Uterus (tissue), 4 donors: ENCODE measurements around the gene ENKUR. TPM values are rescaled to one million over a fixed set of nuclear protein-coding genes. Genes with fewer than 3 reads are reported as not detected.
A peak's percentile ranks its signal among the peaks of the same experiment; 100 is the strongest.

Source experiments
- DNase-seq, 2 donors: peaks; one replicate each; pipeline ENCODE4 v3.0.0-alpha.2; 2019 to 2020
- H3K27ac ChIP-seq, 2 donors: fragments of 200-600 bp; sonication (generic); 1 replicate in 1 of 2; 2 replicates in 1 of 2; pipeline ENCODE4 v1.5.1; 2016 to 2018
- H3K27me3 ChIP-seq, 2 donors: fragments of 200-600 bp; sonication (generic); one replicate each; pipeline ENCODE4 v1.5.1; 2018 to 2019; ENCODE audit warnings: control low read depth in 1 of 2
- H3K36me3 ChIP-seq, 2 donors: fragments of 200-600 bp; sonication (generic); one replicate each; pipeline ENCODE4 v1.5.1; 2019; ENCODE audit warnings: control low read depth in 1 of 2
- H3K4me1 ChIP-seq, 2 donors: fragments of 200-600 bp; sonication (generic); one replicate each; pipeline ENCODE4 v1.5.1; 2018 to 2019; ENCODE audit warnings: control low read depth in 1 of 2
- H3K4me3 ChIP-seq, 2 donors: fragments of 200-600 bp; sonication (generic); 1 replicate in 1 of 2; 2 replicates in 1 of 2; pipeline ENCODE4 v1.5.1; 2018 to 2019; ENCODE audit warnings: mild to moderate bottlenecking in 1 of 2
- H3K9me3 ChIP-seq, 2 donors: fragments of 200-600 bp; sonication (generic); one replicate each; pipeline ENCODE4 v1.5.1; 2019; ENCODE audit warnings: control low read depth in 1 of 2
- POLR2A ChIP-seq, 2 donors: fragments of 450-650 bp; IDR thresholded peaks; one replicate each; pipeline ENCODE4 v1.6.1; 2016; ENCODE audit warnings: antibody characterized with exemption in 2 of 2, mild to moderate bottlenecking in 1 of 2, moderate library complexity in 1 of 2
- intact Hi-C: fragments of 100-400 bp; cut with DNase I; formaldehyde crosslinking; loops from one replicate; pipeline ENCODE4 v1.15.1; 2023; ENCODE audit warnings: low total_unique reads
- total RNA-seq, 4 donors: library from RNA; depleted of rRNA in 3 of 4; stranded (reverse); fragments of >200 nt in 3 of 4; gene quantifications; one replicate each; pipeline versions ENCODE4 v1.1.0 to v1.2.4, GENCODE V29; 2014 to 2023
- TF ChIP-seq, protein P1 (sequence below), 4 experiments: fragments of 200-600 bp in 2 of 4; fragments of 450-650 bp in 2 of 4; sonication (generic) in 2 of 4; IDR thresholded peaks; one replicate each; pipeline ENCODE4 v1.5.1; 2016 to 2019; ENCODE audit warnings: antibody characterized with exemption in 4 of 4, mild to moderate bottlenecking in 2 of 4, moderate library complexity in 1 of 4
- donor health status: DM: yes; HTN: yes; CAD: no.

Gene ENKUR
- total RNA-seq, 4 donors from 2014 or later = 0.73 to 10.0 (median 2.3) TPM; not detected in 1

DNA sequence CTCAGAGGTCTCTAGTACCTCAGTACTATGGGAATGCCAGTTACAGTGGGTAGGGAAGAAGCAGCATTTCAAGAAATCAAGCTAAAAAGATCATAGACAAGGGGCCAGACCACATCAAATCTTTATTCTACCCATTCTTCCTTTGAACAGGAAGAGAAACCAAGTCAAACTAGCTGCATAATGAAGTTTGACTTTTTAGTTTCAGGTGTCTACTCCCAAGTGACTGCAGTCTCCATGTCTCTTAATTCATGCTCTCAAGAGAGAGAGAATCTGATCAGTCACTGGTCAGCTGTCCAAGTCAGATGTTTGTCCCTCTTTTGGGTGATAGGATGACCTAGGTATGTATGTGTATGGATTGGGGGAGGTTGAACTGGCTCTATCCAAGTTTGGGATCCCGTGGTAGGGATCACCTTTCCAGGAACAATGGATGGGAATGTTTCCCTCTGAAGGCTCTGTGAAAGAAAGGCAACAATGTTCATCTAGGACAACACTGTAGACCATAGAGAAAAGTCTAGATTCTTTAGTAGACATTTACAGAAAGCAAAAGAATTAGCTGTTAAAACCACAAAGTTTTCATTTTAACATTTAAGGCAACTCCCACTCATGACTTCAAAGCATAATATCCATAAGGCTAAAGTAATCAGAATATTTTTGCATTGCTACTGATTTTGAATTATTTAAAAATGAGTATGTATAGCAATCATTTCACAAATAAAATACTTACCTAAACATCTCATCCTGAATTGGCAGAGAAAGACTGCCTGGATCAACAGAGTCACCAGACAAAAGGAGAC is 33.4 kb downstream of the ENKUR start:
- Histone ChIP-seq H3K36me3 (no peaks in the 10 kb centered on the region), H3K27ac (peak overlapping the region in 1 of 2 donors; percentile 32), H3K27me3 (no peaks in the 10 kb centered on the region), H3K4me3 (no peak overlapping the region), H3K9me3 (no peaks in the 10 kb centered on the region), H3K4me1 (peaks cover 0 to 7% of the 10 kb centered on the region in 2 donors)
- no peak for TF ChIP-seq POLR2A (IDR thresholded peaks at IDR 0.05)
- TF ChIP-seq, protein P1, sequence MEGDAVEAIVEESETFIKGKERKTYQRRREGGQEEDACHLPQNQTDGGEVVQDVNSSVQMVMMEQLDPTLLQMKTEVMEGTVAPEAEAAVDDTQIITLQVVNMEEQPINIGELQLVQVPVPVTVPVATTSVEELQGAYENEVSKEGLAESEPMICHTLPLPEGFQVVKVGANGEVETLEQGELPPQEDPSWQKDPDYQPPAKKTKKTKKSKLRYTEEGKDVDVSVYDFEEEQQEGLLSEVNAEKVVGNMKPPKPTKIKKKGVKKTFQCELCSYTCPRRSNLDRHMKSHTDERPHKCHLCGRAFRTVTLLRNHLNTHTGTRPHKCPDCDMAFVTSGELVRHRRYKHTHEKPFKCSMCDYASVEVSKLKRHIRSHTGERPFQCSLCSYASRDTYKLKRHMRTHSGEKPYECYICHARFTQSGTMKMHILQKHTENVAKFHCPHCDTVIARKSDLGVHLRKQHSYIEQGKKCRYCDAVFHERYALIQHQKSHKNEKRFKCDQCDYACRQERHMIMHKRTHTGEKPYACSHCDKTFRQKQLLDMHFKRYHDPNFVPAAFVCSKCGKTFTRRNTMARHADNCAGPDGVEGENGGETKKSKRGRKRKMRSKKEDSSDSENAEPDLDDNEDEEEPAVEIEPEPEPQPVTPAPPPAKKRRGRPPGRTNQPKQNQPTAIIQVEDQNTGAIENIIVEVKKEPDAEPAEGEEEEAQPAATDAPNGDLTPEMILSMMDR (IDR thresholded peaks at IDR 0.05) = no peak
- intact Hi-C loops = no loop called here
- no peak for DNase-seq

DNA sequence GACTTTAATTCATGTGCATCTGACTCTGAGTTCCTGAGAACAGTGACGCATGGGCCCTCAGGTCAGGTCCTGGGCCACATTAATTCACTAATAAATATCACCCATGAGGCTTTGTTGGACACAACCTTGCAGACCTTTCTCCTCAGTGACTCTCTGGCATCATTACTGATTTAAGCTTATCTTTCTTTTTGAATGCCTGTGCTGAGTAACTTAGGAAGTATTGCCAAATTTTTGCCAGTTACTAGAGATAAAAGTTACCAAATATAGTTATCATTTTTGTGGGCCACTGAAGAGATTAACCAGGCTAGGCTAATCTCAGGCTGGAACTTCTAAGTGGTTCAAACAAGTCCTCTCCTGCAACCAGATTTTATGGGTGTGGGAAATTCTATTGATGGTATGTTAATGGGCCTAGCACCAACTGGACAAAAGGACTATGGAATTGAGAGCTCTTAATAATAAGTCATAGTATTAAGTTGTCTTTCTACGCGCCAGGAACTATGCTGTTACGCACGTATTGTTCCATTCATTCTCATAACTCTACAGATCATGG is 34.7 kb downstream of the ENKUR start:
- DNase-seq = peak; percentile 64 to 69
- H3K36me3 ChIP-seq = no peaks in the 10 kb centered on the region
- no peaks in the 10 kb centered on the region for H3K27me3 ChIP-seq
- peaks cover 0 to 7% of the 10 kb centered on the region in 2 donors for H3K4me1 ChIP-seq
- H3K27ac ChIP-seq = peak overlapping the region in 1 of 2 donors; percentile 60
- TF ChIP-seq POLR2A (IDR thresholded peaks at IDR 0.05) = no peak
- TF ChIP-seq, protein P1 (IDR thresholded peaks at IDR 0.05) = no peak
- H3K4me3 ChIP-seq = no peak overlapping the region
- no peaks in the 10 kb centered on the region for H3K9me3 ChIP-seq
- intact Hi-C loops = no loop called here

DNA sequence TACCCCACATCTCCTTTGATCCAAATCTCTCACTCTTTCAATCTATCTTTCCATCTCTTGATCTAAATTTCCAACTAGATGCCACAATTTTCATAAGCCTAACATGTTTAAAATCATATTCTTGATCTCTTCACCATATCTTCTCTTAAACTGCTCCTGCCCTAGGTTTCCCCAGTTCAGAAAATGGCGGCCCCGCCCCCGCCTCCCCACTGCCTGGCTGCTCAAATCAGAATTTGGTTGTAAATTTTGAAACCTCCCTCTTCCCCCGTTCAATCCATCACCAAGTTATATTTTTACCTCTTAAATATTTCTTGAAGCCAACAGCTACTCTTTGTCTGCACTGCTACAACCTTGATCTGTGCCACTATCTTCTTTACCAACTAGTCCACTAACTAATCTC is 36.3 kb downstream of the ENKUR start:
- H3K27ac ChIP-seq = peak overlapping the region; percentile 6 to 38
- H3K36me3 ChIP-seq = no peaks in the 10 kb centered on the region
- no peaks in the 10 kb centered on the region for H3K9me3 ChIP-seq
- intact Hi-C loops = no loop called here
- no peaks in the 10 kb centered on the region for H3K27me3 ChIP-seq
- H3K4me1 ChIP-seq = peaks cover 0 to 7% of the 10 kb centered on the region in 2 donors
- no peak for TF ChIP-seq POLR2A (IDR thresholded peaks at IDR 0.05)
- TF ChIP-seq, protein P1 (IDR thresholded peaks at IDR 0.05) = no peak
- no peak for DNase-seq
- no peak overlapping the region for H3K4me3 ChIP-seq

DNA sequence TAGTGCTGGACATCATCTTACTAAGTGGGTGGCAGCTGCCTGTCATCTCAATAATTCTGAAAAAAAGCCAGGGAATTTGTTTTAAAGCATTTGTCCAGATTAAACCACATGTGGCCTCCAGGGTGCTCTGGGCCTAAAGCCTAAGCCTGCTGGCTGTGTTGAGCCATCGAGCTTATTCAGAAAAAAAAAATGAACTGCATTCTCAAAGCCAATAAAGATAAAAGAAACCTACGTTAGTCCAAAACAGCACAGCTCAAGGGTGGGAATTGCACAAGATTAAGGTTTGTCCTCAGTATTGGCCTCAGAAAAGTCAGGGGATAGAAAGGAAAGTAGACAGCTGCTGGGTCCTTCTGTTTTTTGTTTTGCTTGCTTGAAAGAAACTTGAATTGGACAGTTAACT is 41.0 kb downstream of the ENKUR start:
- DNase-seq = peak; percentile 50 to 62
- no peaks in the 10 kb centered on the region for H3K36me3 ChIP-seq
- intact Hi-C loops = no loop called here
- peak overlapping the region; percentile 35 to 50 for H3K27ac ChIP-seq
- peaks cover 0 to 7% of the 10 kb centered on the region in 2 donors for H3K4me1 ChIP-seq
- TF ChIP-seq POLR2A (IDR thresholded peaks at IDR 0.05) = no peak
- TF ChIP-seq, protein P1 (IDR thresholded peaks at IDR 0.05) = peak in 2 of 4 experiments; percentile 13 to 21
- no peaks in the 10 kb centered on the region for H3K27me3 ChIP-seq
- no peak overlapping the region for H3K4me3 ChIP-seq
- no peaks in the 10 kb centered on the region for H3K9me3 ChIP-seq

DNA sequence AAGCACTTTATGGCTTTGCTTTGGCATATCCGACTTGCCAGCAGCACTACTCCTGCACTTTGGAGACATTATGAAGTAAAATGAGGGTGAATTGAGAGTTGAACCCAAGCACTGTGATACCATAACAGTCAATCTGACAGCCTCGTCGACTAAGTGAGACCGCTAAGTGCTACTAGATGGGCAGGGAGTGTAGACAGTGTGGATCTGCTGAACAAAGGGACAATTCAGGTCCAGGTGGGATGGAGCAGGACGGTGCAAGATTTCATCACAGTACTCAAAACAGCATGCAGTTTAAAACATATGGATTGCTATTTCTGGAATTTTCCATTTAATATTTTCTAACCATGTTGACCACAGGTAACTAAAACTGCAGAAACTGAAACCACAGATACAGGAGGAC is 42.8 kb downstream of the ENKUR start:
- TF ChIP-seq, protein P1 (IDR thresholded peaks at IDR 0.05) = no peak
- TF ChIP-seq POLR2A (IDR thresholded peaks at IDR 0.05) = no peak
- no peaks in the 10 kb centered on the region for H3K27me3 ChIP-seq
- no peaks in the 10 kb centered on the region for H3K9me3 ChIP-seq
- intact Hi-C loops = no loop called here
- H3K4me3 ChIP-seq = no peak overlapping the region
- DNase-seq = no peak
- H3K4me1 ChIP-seq = peaks cover 0 to 6% of the 10 kb centered on the region in 2 donors
- H3K36me3 ChIP-seq = no peaks in the 10 kb centered on the region
- no peak overlapping the region for H3K27ac ChIP-seq
